ENCODE measurements around the gene LYZL4. TPM values are rescaled to one million over a fixed set of nuclear protein-coding genes. Genes with fewer than 3 reads are reported as not detected.

Gene LYZL4
- total RNA-seq, 2 experiments from 2014 or later = not detected

DNA sequence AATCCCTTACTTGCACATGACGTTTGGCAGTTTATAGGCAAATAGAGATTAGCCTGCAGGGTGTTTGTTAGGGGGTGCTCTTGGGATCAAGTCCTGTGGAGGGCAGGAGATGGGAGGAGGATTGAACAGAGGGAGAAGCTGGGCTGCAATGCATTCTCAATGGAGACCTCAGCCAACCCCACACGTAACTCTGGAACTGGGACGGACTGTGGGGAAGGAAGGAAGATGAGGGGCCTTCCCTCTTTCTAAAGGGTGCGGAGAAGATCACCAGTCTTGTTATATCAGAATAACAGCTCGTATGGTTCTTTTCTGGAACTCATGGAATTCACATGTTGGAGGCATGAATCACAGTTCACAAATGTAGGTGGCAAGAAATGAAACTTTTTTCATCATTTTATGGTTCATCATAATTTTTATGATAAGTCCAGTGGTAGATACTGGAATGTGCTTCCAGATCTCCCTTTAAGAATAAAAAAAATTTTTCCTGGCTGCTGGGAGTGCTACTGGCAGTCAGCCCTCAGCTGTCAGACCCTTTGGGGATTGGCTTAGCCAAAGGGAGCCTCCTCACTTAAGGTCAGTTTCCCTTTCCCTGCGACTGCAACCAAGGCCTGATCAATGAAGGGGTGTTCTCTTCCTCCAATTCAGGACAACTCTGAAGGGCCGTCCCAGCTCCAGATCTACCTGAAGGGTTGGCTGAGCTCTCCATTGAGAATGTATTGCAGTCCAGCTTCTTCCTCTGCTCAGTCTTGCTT lies 20.5 kb upstream of the LYZL4 start:
- no peak overlapping the region for H3K27ac ChIP-seq (ENCODE audit: low read depth in 1 of 2, low read length in 2 of 2)
- H3K9me3 ChIP-seq (ENCODE audit: control insufficient read depth in 1 of 2, insufficient read depth in 1 of 2, low read length in 2 of 2) = peaks cover 0 to 11% of the 10 kb centered on the region in 2 experiments
- H3K4me3 ChIP-seq (ENCODE audit: low read length) = no peak overlapping the region
- H3K9me3 Mint-ChIP-seq = peaks cover 10% of the 10 kb centered on the region
- peaks cover 0 to 16% of the 10 kb centered on the region in 2 experiments for H3K27me3 ChIP-seq (ENCODE audit: control insufficient read depth in 1 of 2, insufficient read depth in 2 of 2, low read length in 2 of 2)
- no peak overlapping the region for H3K4me3 Mint-ChIP-seq
- TF ChIP-seq, protein P1, sequence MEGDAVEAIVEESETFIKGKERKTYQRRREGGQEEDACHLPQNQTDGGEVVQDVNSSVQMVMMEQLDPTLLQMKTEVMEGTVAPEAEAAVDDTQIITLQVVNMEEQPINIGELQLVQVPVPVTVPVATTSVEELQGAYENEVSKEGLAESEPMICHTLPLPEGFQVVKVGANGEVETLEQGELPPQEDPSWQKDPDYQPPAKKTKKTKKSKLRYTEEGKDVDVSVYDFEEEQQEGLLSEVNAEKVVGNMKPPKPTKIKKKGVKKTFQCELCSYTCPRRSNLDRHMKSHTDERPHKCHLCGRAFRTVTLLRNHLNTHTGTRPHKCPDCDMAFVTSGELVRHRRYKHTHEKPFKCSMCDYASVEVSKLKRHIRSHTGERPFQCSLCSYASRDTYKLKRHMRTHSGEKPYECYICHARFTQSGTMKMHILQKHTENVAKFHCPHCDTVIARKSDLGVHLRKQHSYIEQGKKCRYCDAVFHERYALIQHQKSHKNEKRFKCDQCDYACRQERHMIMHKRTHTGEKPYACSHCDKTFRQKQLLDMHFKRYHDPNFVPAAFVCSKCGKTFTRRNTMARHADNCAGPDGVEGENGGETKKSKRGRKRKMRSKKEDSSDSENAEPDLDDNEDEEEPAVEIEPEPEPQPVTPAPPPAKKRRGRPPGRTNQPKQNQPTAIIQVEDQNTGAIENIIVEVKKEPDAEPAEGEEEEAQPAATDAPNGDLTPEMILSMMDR (IDR thresholded peaks at IDR 0.05) = no peak
- H3K27me3 Mint-ChIP-seq = peaks cover 43% of the 10 kb centered on the region
- intact Hi-C loops (cut with DNase I, micrococcal nuclease) = no loop called here
- H3K4me1 ChIP-seq (ENCODE audit: insufficient read depth, low read length) = no peaks in the 10 kb centered on the region
- ChIA-PET POLR2A (no interaction called here), CTCF (no interaction called here)
- DNase-seq (no peak), ATAC-seq (ENCODE audit: poor library complexity) (no peak)
- H3K4me1 Mint-ChIP-seq (ENCODE audit: low read depth) = no peaks in the 10 kb centered on the region
- no peaks in the 10 kb centered on the region for H3K36me3 Mint-ChIP-seq (ENCODE audit: low read depth)
- H3K36me3 ChIP-seq (ENCODE audit: insufficient read depth, low read length) = no peaks in the 10 kb centered on the region
- H3K27ac Mint-ChIP-seq = no peak overlapping the region

DNA sequence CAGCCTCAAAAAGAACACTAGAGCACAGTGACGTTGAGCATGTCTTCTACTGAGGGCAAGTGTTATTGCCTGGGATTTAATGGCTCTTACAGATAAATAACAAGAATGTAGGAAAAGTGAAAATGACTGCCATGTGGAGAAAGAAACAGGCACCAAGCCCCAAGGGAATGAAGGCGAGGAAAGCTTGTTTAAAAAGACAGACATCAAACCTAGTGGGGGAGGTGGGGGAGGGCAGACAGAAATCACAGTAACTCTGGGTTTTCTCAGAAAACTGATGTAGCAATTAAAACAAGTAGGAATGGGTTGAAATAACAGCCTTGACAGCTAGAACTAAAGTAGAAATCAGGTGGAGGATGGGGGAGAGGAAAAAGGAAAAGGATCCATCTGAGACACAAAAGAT lies 18.4 kb upstream of the LYZL4 start:
- POLR2A ChIA-PET = no interaction called here
- H3K9me3 ChIP-seq (ENCODE audit: control insufficient read depth in 1 of 2, insufficient read depth in 1 of 2, low read length in 2 of 2) = peaks cover 0 to 11% of the 10 kb centered on the region in 2 experiments
- no peaks in the 10 kb centered on the region for H3K36me3 ChIP-seq (ENCODE audit: insufficient read depth, low read length)
- Mint-ChIP-seq H3K36me3 (ENCODE audit: low read depth) (no peaks in the 10 kb centered on the region), H3K9me3 (peaks cover 10% of the 10 kb centered on the region), H3K4me3 (no peak overlapping the region), H3K27me3 (peaks cover 43% of the 10 kb centered on the region), H3K4me1 (ENCODE audit: low read depth) (no peaks in the 10 kb centered on the region), H3K27ac (no peak overlapping the region)
- TF ChIP-seq, protein P1 (IDR thresholded peaks at IDR 0.05) = no peak
- intact Hi-C loops (cut with DNase I, micrococcal nuclease) = no loop called here
- H3K27me3 ChIP-seq (ENCODE audit: control insufficient read depth in 1 of 2, insufficient read depth in 2 of 2, low read length in 2 of 2) = peaks cover 0 to 16% of the 10 kb centered on the region in 2 experiments
- H3K27ac ChIP-seq (ENCODE audit: low read depth in 1 of 2, low read length in 2 of 2) = no peak overlapping the region
- no peaks in the 10 kb centered on the region for H3K4me1 ChIP-seq (ENCODE audit: insufficient read depth, low read length)
- no peak for ATAC-seq (ENCODE audit: poor library complexity)
- no peak overlapping the region for H3K4me3 ChIP-seq (ENCODE audit: low read length)
- CTCF ChIA-PET = no interaction called here
- no peak for DNase-seq

DNA sequence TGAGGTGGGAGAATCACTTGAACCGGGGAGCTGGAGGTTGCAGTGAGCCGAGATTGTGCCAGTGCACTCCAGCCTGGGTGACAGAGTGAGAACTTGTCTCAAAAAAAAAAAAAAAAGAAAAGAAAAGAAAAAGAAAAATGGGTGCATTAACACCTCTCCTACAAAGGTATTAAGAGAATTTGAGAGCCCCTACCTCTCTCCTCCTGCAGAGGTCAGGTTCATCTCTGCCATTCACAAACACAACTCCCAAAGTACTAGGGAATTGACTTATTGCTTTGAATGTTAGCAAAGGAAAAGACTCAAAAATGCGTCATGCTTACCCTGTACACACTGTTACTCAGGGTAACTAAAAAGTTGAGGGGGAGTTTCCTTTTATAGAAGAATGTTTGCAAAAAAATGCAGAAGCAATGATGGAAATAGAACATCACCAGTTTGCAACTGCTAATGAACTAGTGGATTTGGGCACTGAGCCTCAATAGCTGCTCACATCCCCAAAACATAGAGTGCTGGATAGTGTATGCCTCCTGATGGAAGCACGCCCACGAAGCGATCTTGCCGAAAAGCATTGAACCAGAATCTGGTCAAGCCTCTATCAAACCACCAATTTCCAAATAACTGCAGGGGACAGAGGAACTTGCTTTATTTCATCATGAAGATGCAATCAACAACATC lies 15.5 kb upstream of the LYZL4 start:
- no peak overlapping the region for H3K4me3 ChIP-seq (ENCODE audit: low read length)
- Mint-ChIP-seq H3K4me1 (ENCODE audit: low read depth) (no peaks in the 10 kb centered on the region), H3K27me3 (peaks cover 36% of the 10 kb centered on the region), H3K36me3 (ENCODE audit: low read depth) (no peaks in the 10 kb centered on the region), H3K27ac (no peak overlapping the region), H3K9me3 (no peaks in the 10 kb centered on the region), H3K4me3 (no peak overlapping the region)
- no peak overlapping the region for H3K27ac ChIP-seq (ENCODE audit: low read depth in 1 of 2, low read length in 2 of 2)
- H3K27me3 ChIP-seq (ENCODE audit: control insufficient read depth in 1 of 2, insufficient read depth in 2 of 2, low read length in 2 of 2) = peaks cover 0 to 5% of the 10 kb centered on the region in 2 experiments
- no peaks in the 10 kb centered on the region for H3K36me3 ChIP-seq (ENCODE audit: insufficient read depth, low read length)
- TF ChIP-seq, protein P1 (IDR thresholded peaks at IDR 0.05) = no peak
- H3K9me3 ChIP-seq (ENCODE audit: control insufficient read depth in 1 of 2, insufficient read depth in 1 of 2, low read length in 2 of 2) = no peaks in the 10 kb centered on the region
- DNase-seq (no peak), ATAC-seq (ENCODE audit: poor library complexity) (no peak)
- intact Hi-C loops (cut with DNase I, micrococcal nuclease) = no loop called here
- CTCF ChIA-PET = no interaction called here
- no peaks in the 10 kb centered on the region for H3K4me1 ChIP-seq (ENCODE audit: insufficient read depth, low read length)
- POLR2A ChIA-PET = no interaction called here

All from CD4-positive, alpha-beta T cell (primary cell).